Mesenteric fat pad (tissue), 1 donor: ENCODE measurements around the gene SMIM35. TPM values are rescaled to one million over a fixed set of nuclear protein-coding genes. Genes with fewer than 3 reads are reported as not detected.

Experiments
- DNase-seq: peaks from one replicate; pipeline ENCODE4 v3.0.0-alpha.2; 2020; ENCODE audit warnings: low spot score
- total RNA-seq: library from RNA; stranded (reverse); fragmentation: NEBNext Ultra II Directional; extraction: Animal tissue kit (Norgen Biotek cat#: 25700); gene quantifications from one replicate; pipeline ENCODE4 v1.2.1, GENCODE V29; 2021
- donor health status: DM: yes; HTN: yes; CAD: no.

SMIM35 gene
- total RNA-seq, 1 donor from 2014 or later = not detected

DNA sequence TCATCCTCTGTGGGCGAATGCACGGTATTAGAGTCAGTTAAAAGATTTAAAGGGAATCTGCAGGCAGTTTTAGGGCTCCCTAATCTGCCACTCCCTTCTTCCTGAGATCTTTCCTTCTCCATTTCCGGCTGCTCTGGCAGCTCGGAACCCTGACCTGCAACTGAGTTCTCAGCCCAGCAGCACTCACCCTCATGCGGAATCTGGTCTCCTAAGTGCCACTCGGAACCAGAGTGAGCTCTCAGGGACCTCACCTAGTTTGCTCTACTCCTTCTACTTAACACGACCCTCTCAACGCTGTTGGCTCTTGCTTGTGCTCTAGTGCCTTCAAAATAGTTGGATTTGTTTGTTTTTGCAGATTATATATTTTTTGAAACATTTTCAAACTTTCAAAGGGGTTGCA lies 119.9 kb downstream of the SMIM35 start:
- DNase-seq = peak; percentile 24

- DNase-seq = no peak
Measured at GRCh38 chr11:117962826-117963225, 123.9 kb downstream of the SMIM35 start.

GRCh38 chr11:117961896-117962295 lies 124.9 kb downstream of the SMIM35 start:
- DNase-seq = peak; percentile 68

GRCh38 chr11:117960406-117960805 lies 126.4 kb downstream of the SMIM35 start:
- no peak for DNase-seq

DNA sequence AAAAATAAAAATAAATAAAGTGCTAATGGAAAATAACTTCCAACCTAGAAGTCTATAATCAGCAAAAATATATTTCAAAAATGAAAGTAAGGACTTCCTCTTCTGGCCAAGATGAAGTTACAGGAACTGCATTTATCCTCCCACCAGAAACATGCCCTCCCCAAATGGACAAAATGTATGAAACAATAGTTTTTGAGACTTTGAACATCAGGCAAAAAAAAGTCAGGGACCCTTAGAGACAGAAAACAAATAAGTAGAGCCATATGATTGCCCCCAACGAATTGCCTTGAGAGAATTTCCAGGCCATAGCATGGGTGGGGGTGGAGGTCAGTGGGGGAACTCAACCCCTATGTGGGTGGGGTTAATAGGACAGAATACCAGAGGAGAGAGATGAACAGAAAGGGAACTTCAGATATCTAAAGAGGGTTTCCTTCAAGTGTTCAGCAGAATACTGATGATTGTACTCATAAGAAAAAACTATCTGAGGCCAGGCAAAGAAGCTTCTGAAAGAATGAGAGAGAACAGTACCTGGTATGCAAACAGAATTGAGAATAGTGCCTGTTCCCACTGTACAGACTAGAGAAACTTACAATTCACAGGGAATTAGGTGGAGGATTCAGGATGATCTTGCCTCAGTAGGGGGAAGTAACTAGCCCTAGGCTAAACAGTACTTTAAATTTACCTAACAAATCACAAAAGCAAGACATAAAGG lies 127.2 kb downstream of the SMIM35 start:
- no peak for DNase-seq

GRCh38 chr11:117958949-117959348 lies 127.8 kb downstream of the SMIM35 start:
- no peak for DNase-seq

Other genes with a start within 250 kb of the SMIM35 start
- gene FXYD6, start 210.3 kb downstream of the SMIM35 start, total RNA-seq = 21.5 TPM
- gene TMPRSS13, start 157.6 kb downstream of the SMIM35 start, total RNA-seq = 0.39 TPM
- 32.1 TPM for gene IL10RA, start 100.6 kb downstream of the SMIM35 start, total RNA-seq
- gene TMPRSS4, start 9.9 kb downstream of the SMIM35 start, total RNA-seq = not detected
- 2.3 TPM for gene SCN4B, start 65.9 kb upstream of the SMIM35 start, total RNA-seq
- gene SCN2B, start 89.7 kb upstream of the SMIM35 start, total RNA-seq = not detected
- gene JAML, start 138.0 kb upstream of the SMIM35 start, total RNA-seq = 7.9 TPM
- gene MPZL3, start 165.4 kb upstream of the SMIM35 start, total RNA-seq = 1.7 TPM
- gene MPZL2, start 177.3 kb upstream of the SMIM35 start, total RNA-seq = 36.8 TPM
- gene CD3E, start 217.8 kb upstream of the SMIM35 start, total RNA-seq = 2.2 TPM